WTC11 (cell line): ENCODE data around the gene DMTF1. TPM values are rescaled to one million over a fixed set of nuclear protein-coding genes. Genes with fewer than 3 reads are reported as not detected.

Experiments used
- ATAC-seq: fragments of 200-7000 bp; cut with Tn5 transposase; 2 replicates; pipeline ENCODE4 v1.10.0; 2021; ENCODE audit warnings: mild to moderate bottlenecking, moderate library complexity
- CTCF ChIA-PET: fragments of 300-600 bp; sonication (Branson Sonifier 250); formaldehyde crosslinking; loops from one replicate; lab custom pipeline; 2021; ENCODE audit warnings: antibody characterized with exemption; lab: Charles Lee
- POLR2A ChIA-PET: fragments of 350-600 bp; sonication (Branson Sonifier 250); formaldehyde crosslinking; loops from one replicate; lab custom pipeline; 2021; ENCODE audit warnings: antibody characterized with exemption; lab: Charles Lee
- DNase-seq: peaks from one replicate; pipeline ENCODE4 v3.0.0; 2021; ENCODE audit warnings: low spot score
- H3K27ac Mint-ChIP-seq: 2 replicates; pipeline ENCODE4 v1.8.0; 2021; ENCODE audit warnings: mixed read lengths
- H3K27me3 Mint-ChIP-seq: 2 replicates; pipeline ENCODE4 v1.8.0; 2021; ENCODE audit warnings: low read depth, mild to moderate bottlenecking, moderate library complexity, mixed read lengths
- H3K36me3 Mint-ChIP-seq: 2 replicates; pipeline ENCODE4 v1.8.0; 2021; ENCODE audit warnings: mixed read lengths
- H3K4me1 Mint-ChIP-seq: 2 replicates; pipeline ENCODE4 v1.8.0; 2022; ENCODE audit warnings: mixed read lengths
- H3K4me3 Mint-ChIP-seq: 2 replicates; pipeline ENCODE4 v1.8.0; 2021; ENCODE audit warnings: mild to moderate bottlenecking, moderate library complexity, mixed read lengths
- H3K9me3 Mint-ChIP-seq: 2 replicates; pipeline ENCODE4 v1.8.0; 2021; ENCODE audit warnings: mixed read lengths
- CREM ChIP-seq: sonication (generic); formaldehyde crosslinking; IDR thresholded peaks from 2 replicates; pipeline ENCODE4 v1.8.1; 2022; ENCODE audit warnings: mild to moderate bottlenecking, missing genetic modification reagents, moderate library complexity
- ELF4 ChIP-seq: sonication (generic); formaldehyde crosslinking; IDR thresholded peaks from 2 replicates; pipeline ENCODE4 v1.8.1; 2022; ENCODE audit warnings: low read depth, mild to moderate bottlenecking, moderate library complexity, missing genetic modification reagents
- GABPB1 ChIP-seq: sonication (generic); formaldehyde crosslinking; IDR thresholded peaks from 2 replicates; pipeline ENCODE4 v1.8.1; 2023; ENCODE audit warnings: mild to moderate bottlenecking, missing genetic modification reagents
- JUN ChIP-seq: sonication (generic); formaldehyde crosslinking; IDR thresholded peaks from 2 replicates; pipeline ENCODE4 v1.8.0; 2023; ENCODE audit warnings: mild to moderate bottlenecking, missing genetic modification reagents
- NFYB ChIP-seq: sonication (generic); formaldehyde crosslinking; conservative IDR thresholded peaks from 2 replicates; pipeline ENCODE4 v1.8.0; 2022; ENCODE audit warnings: low read depth, missing genetic modification reagents
- TEAD4 ChIP-seq: sonication (generic); formaldehyde crosslinking; IDR thresholded peaks from 2 replicates; pipeline ENCODE4 v1.8.0; 2022; ENCODE audit warnings: mild to moderate bottlenecking, missing genetic modification reagents
- ZBTB21 ChIP-seq: sonication (generic); formaldehyde crosslinking; IDR thresholded peaks from 2 replicates; pipeline ENCODE4 v1.8.1; 2023; ENCODE audit warnings: mild to moderate bottlenecking, missing genetic modification reagents, borderline replicate concordance
- ZNF138 ChIP-seq: sonication (generic); formaldehyde crosslinking; conservative IDR thresholded peaks from 2 replicates; pipeline ENCODE4 v1.8.1; 2022; ENCODE audit warnings: mild to moderate bottlenecking, moderate library complexity, missing genetic modification reagents
- ZNF317 ChIP-seq: sonication (generic); formaldehyde crosslinking; IDR thresholded peaks from 2 replicates; pipeline ENCODE4 v1.8.1; 2023; ENCODE audit warnings: low read depth, mild to moderate bottlenecking, moderate library complexity, missing genetic modification reagents, borderline replicate concordance
- ZNF396 ChIP-seq: fragments of 250-450 bp; sonication (Bioruptor Pico); IDR thresholded peaks from 2 replicates; pipeline ENCODE4 v1.8.0; 2021; ENCODE audit warnings: mild to moderate bottlenecking, moderate library complexity, borderline replicate concordance
- ZNF671 ChIP-seq: fragments of 250-450 bp; sonication (Bioruptor Pico); IDR thresholded peaks from 2 replicates; pipeline ENCODE4 v1.8.0; 2021; ENCODE audit warnings: mild to moderate bottlenecking
- total RNA-seq: library from RNA; stranded (reverse); gene quantifications from 3 replicates; pipeline ENCODE4 v1.2.3, GENCODE V29; 2021
- TF ChIP-seq, protein P1 (sequence below): sonication (generic); formaldehyde crosslinking; IDR thresholded peaks from 2 replicates; pipeline ENCODE4 v1.8.0; 2023; ENCODE audit warnings: missing genetic modification reagents, mild to moderate bottlenecking, borderline replicate concordance
- TF ChIP-seq, protein P2 (sequence below): sonication (generic); formaldehyde crosslinking; IDR thresholded peaks from 2 replicates; pipeline ENCODE4 v1.8.1; 2023; ENCODE audit warnings: mild to moderate bottlenecking, moderate library complexity, missing genetic modification reagents
- TF ChIP-seq, protein P3 (sequence below): sonication (generic); formaldehyde crosslinking; conservative IDR thresholded peaks from 2 replicates; pipeline ENCODE4 v1.8.1; 2022; ENCODE audit warnings: mild to moderate bottlenecking, missing genetic modification reagents
- TF ChIP-seq, protein P4 (sequence below): sonication (generic); formaldehyde crosslinking; IDR thresholded peaks from 2 replicates; pipeline ENCODE4 v1.8.1; 2022; ENCODE audit warnings: mild to moderate bottlenecking, missing genetic modification reagents, moderate library complexity, borderline replicate concordance
- TF ChIP-seq, protein P5 (sequence below): sonication (generic); formaldehyde crosslinking; IDR thresholded peaks from 2 replicates; pipeline ENCODE4 v1.8.1; 2023; ENCODE audit warnings: mild to moderate bottlenecking, missing genetic modification reagents, borderline replicate concordance
- TF ChIP-seq, protein P6 (sequence below): fragments of 250-450 bp; sonication (Bioruptor Pico); IDR thresholded peaks from 2 replicates; pipeline ENCODE4 v1.8.0; 2021; ENCODE audit warnings: mild to moderate bottlenecking
- TF ChIP-seq, protein P7 (sequence below): sonication (generic); formaldehyde crosslinking; IDR thresholded peaks from 2 replicates; pipeline ENCODE4 v1.8.0; 2022; ENCODE audit warnings: mild to moderate bottlenecking, missing genetic modification reagents
- TF ChIP-seq, protein P8 (sequence below): sonication (generic); formaldehyde crosslinking; IDR thresholded peaks from 2 replicates; pipeline ENCODE4 v1.8.1; 2022; ENCODE audit warnings: missing genetic modification reagents, borderline replicate concordance

Gene DMTF1
- total RNA-seq, 1 experiment from 2014 or later: 79.3 TPM

DNA sequence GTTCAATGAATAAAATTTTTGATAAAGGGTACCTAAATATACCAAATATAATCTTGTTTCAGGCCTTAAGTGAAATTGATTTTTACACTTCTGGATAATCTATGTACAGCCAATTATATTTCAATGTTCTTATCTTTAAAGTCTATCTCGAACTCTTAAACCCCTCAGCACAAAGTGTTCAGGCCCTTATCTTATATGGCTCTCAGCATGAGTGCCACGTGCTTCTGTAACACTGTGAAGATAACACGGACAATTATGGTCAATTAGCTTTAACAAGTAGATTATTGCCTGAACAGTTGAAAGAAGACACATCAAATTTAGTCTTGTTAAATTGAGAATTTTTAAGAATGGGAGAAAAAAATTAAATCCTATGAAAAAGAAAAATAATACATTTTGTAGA, 40.4 kb upstream of the DMTF1 start:
- Mint-ChIP-seq H3K4me3 (no peak overlapping the region), H3K27ac (no peak overlapping the region), H3K9me3 (peaks cover 26% of the 10 kb centered on the region), H3K4me1 (no peaks in the 10 kb centered on the region), H3K27me3 (peaks cover 2% of the 10 kb centered on the region; the same call in 1 of the 2 replicates), H3K36me3 (peaks cover 12% of the 10 kb centered on the region)
- ChIA-PET POLR2A (no interaction called here), CTCF (interaction anchor here (0.5 kb wide), 1 partner anchor 185 kb away, joined by 3 read pairs; no protein-coding TSS in a partner anchor)
- no peak for ATAC-seq
- DNase-seq: no peak
- no peak for TF ChIP-seq ZNF671
- TF ChIP-seq NFYB: no peak
- no peak for TF ChIP-seq CREM (CRISPR knock-in tag)
- TF ChIP-seq ZNF396: no peak
- TF ChIP-seq, protein P1, sequence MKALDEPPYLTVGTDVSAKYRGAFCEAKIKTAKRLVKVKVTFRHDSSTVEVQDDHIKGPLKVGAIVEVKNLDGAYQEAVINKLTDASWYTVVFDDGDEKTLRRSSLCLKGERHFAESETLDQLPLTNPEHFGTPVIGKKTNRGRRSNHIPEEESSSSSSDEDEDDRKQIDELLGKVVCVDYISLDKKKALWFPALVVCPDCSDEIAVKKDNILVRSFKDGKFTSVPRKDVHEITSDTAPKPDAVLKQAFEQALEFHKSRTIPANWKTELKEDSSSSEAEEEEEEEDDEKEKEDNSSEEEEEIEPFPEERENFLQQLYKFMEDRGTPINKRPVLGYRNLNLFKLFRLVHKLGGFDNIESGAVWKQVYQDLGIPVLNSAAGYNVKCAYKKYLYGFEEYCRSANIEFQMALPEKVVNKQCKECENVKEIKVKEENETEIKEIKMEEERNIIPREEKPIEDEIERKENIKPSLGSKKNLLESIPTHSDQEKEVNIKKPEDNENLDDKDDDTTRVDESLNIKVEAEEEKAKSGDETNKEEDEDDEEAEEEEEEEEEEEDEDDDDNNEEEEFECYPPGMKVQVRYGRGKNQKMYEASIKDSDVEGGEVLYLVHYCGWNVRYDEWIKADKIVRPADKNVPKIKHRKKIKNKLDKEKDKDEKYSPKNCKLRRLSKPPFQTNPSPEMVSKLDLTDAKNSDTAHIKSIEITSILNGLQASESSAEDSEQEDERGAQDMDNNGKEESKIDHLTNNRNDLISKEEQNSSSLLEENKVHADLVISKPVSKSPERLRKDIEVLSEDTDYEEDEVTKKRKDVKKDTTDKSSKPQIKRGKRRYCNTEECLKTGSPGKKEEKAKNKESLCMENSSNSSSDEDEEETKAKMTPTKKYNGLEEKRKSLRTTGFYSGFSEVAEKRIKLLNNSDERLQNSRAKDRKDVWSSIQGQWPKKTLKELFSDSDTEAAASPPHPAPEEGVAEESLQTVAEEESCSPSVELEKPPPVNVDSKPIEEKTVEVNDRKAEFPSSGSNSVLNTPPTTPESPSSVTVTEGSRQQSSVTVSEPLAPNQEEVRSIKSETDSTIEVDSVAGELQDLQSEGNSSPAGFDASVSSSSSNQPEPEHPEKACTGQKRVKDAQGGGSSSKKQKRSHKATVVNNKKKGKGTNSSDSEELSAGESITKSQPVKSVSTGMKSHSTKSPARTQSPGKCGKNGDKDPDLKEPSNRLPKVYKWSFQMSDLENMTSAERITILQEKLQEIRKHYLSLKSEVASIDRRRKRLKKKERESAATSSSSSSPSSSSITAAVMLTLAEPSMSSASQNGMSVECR: no peak
- TF ChIP-seq, protein P2, sequence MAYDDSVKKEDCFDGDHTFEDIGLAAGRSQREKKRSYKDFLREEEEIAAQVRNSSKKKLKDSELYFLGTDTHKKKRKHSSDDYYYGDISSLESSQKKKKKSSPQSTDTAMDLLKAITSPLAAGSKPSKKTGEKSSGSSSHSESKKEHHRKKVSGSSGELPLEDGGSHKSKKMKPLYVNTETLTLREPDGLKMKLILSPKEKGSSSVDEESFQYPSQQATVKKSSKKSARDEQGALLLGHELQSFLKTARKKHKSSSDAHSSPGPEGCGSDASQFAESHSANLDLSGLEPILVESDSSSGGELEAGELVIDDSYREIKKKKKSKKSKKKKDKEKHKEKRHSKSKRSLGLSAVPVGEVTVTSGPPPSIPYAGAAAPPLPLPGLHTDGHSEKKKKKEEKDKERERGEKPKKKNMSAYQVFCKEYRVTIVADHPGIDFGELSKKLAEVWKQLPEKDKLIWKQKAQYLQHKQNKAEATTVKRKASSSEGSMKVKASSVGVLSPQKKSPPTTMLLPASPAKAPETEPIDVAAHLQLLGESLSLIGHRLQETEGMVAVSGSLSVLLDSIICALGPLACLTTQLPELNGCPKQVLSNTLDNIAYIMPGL (CRISPR knock-in tag): no peak
- no peak for TF ChIP-seq TEAD4 (CRISPR knock-in tag)
- TF ChIP-seq JUN: no peak
- TF ChIP-seq ZNF138 (CRISPR knock-in tag): no peak
- TF ChIP-seq, protein P3, sequence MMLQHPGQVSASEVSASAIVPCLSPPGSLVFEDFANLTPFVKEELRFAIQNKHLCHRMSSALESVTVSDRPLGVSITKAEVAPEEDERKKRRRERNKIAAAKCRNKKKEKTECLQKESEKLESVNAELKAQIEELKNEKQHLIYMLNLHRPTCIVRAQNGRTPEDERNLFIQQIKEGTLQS (CRISPR knock-in tag): no peak
- TF ChIP-seq, protein P4, sequence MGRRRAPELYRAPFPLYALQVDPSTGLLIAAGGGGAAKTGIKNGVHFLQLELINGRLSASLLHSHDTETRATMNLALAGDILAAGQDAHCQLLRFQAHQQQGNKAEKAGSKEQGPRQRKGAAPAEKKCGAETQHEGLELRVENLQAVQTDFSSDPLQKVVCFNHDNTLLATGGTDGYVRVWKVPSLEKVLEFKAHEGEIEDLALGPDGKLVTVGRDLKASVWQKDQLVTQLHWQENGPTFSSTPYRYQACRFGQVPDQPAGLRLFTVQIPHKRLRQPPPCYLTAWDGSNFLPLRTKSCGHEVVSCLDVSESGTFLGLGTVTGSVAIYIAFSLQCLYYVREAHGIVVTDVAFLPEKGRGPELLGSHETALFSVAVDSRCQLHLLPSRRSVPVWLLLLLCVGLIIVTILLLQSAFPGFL (CRISPR knock-in tag): no peak
- TF ChIP-seq, protein P5, sequence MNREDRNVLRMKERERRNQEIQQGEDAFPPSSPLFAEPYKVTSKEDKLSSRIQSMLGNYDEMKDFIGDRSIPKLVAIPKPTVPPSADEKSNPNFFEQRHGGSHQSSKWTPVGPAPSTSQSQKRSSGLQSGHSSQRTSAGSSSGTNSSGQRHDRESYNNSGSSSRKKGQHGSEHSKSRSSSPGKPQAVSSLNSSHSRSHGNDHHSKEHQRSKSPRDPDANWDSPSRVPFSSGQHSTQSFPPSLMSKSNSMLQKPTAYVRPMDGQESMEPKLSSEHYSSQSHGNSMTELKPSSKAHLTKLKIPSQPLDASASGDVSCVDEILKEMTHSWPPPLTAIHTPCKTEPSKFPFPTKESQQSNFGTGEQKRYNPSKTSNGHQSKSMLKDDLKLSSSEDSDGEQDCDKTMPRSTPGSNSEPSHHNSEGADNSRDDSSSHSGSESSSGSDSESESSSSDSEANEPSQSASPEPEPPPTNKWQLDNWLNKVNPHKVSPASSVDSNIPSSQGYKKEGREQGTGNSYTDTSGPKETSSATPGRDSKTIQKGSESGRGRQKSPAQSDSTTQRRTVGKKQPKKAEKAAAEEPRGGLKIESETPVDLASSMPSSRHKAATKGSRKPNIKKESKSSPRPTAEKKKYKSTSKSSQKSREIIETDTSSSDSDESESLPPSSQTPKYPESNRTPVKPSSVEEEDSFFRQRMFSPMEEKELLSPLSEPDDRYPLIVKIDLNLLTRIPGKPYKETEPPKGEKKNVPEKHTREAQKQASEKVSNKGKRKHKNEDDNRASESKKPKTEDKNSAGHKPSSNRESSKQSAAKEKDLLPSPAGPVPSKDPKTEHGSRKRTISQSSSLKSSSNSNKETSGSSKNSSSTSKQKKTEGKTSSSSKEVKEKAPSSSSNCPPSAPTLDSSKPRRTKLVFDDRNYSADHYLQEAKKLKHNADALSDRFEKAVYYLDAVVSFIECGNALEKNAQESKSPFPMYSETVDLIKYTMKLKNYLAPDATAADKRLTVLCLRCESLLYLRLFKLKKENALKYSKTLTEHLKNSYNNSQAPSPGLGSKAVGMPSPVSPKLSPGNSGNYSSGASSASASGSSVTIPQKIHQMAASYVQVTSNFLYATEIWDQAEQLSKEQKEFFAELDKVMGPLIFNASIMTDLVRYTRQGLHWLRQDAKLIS (CRISPR knock-in tag): no peak
- TF ChIP-seq ZNF317 (CRISPR knock-in tag): no peak
- no peak for TF ChIP-seq ELF4 (CRISPR knock-in tag)
- TF ChIP-seq, protein P6, sequence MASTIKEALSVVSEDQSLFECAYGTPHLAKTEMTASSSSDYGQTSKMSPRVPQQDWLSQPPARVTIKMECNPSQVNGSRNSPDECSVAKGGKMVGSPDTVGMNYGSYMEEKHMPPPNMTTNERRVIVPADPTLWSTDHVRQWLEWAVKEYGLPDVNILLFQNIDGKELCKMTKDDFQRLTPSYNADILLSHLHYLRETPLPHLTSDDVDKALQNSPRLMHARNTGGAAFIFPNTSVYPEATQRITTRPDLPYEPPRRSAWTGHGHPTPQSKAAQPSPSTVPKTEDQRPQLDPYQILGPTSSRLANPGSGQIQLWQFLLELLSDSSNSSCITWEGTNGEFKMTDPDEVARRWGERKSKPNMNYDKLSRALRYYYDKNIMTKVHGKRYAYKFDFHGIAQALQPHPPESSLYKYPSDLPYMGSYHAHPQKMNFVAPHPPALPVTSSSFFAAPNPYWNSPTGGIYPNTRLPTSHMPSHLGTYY (CRISPR knock-in tag): no peak
- TF ChIP-seq, protein P7, sequence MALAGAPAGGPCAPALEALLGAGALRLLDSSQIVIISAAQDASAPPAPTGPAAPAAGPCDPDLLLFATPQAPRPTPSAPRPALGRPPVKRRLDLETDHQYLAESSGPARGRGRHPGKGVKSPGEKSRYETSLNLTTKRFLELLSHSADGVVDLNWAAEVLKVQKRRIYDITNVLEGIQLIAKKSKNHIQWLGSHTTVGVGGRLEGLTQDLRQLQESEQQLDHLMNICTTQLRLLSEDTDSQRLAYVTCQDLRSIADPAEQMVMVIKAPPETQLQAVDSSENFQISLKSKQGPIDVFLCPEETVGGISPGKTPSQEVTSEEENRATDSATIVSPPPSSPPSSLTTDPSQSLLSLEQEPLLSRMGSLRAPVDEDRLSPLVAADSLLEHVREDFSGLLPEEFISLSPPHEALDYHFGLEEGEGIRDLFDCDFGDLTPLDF (CRISPR knock-in tag): no peak
- no peak for TF ChIP-seq GABPB1 (CRISPR knock-in tag)
- TF ChIP-seq, protein P8, sequence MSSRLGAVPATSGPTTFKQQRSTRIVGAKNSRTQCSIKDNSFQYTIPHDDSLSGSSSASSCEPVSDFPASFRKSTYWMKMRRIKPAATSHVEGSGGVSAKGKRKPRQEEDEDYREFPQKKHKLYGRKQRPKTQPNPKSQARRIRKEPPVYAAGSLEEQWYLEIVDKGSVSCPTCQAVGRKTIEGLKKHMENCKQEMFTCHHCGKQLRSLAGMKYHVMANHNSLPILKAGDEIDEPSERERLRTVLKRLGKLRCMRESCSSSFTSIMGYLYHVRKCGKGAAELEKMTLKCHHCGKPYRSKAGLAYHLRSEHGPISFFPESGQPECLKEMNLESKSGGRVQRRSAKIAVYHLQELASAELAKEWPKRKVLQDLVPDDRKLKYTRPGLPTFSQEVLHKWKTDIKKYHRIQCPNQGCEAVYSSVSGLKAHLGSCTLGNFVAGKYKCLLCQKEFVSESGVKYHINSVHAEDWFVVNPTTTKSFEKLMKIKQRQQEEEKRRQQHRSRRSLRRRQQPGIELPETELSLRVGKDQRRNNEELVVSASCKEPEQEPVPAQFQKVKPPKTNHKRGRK (CRISPR knock-in tag): no peak
- no peak for TF ChIP-seq ZBTB21 (CRISPR knock-in tag)
